Liver (tissue), 9 donors: ENCODE results near the gene SUSD5. TPM values are rescaled to one million over a fixed set of nuclear protein-coding genes. Genes with fewer than 3 reads are reported as not detected.

Experiments
- DNase-seq: peaks from one replicate; pipeline ENCODE4 v3.0.0-alpha.2; 2017; ENCODE audit warnings: low spot score
- H3K27ac ChIP-seq, 2 donors: one replicate each; pipeline ENCODE4 v1.7.0; 2013; ENCODE audit warnings: inconsistent platforms in 2 of 2, low read length in 2 of 2, control low read depth in 1 of 2, low read depth in 1 of 2, mild to moderate bottlenecking in 1 of 2
- H3K27me3 ChIP-seq, 4 donors: one replicate each; pipeline versions ENCODE4 v1.6.1 to v1.7.0; 2013; ENCODE audit warnings: low read length in 3 of 4, inconsistent platforms in 1 of 4, mild to moderate bottlenecking in 1 of 4, moderate library complexity in 1 of 4; ENCODE audit not compliant: control insufficient read depth in 4 of 4, insufficient read depth in 4 of 4
- H3K36me3 ChIP-seq, 4 donors: one replicate each; pipeline versions ENCODE4 v1.6.1 to v1.7.0; 2013; ENCODE audit warnings: low read length in 3 of 4, mild to moderate bottlenecking in 3 of 4, low read depth in 1 of 4, moderate library complexity in 1 of 4; ENCODE audit not compliant: control insufficient read depth in 4 of 4, insufficient read depth in 3 of 4
- H3K4me1 ChIP-seq, 4 donors: one replicate each; pipeline versions ENCODE4 v1.6.1 to v1.7.0; 2013; ENCODE audit warnings: low read length in 3 of 4, mild to moderate bottlenecking in 3 of 4, moderate library complexity in 1 of 4; ENCODE audit not compliant: control insufficient read depth in 4 of 4, insufficient read depth in 4 of 4
- H3K4me3 ChIP-seq, 3 donors: one replicate each; pipeline versions ENCODE4 v1.6.1 to v1.7.0; 2013; ENCODE audit warnings: low read length in 3 of 3, control low read depth in 1 of 3, low read depth in 1 of 3, mild to moderate bottlenecking in 1 of 3
- H3K9ac ChIP-seq, 2 donors: one replicate each; pipeline ENCODE4 v1.7.0; 2013; ENCODE audit warnings: low read length in 2 of 2, mild to moderate bottlenecking in 2 of 2, moderate library complexity in 2 of 2, control low read depth in 1 of 2, low read depth in 1 of 2
- H3K9me3 ChIP-seq, 4 donors: one replicate each; pipeline versions ENCODE4 v1.6.1 to v1.7.0; 2013; ENCODE audit warnings: low read length in 3 of 4; ENCODE audit not compliant: control insufficient read depth in 4 of 4
- ATF3 ChIP-seq: IDR thresholded peaks from 2 replicates; pipeline ENCODE4 v1.6.1; 2016; ENCODE audit warnings: antibody characterized with exemption
- CTCF ChIP-seq: fragments of 150-350 bp; IDR thresholded peaks from 2 replicates; pipeline ENCODE4 v1.5.1; 2017; ENCODE audit warnings: improper control_type of control experiment, low read depth, low read length; ENCODE audit not compliant: missing input control
- EGR1 ChIP-seq, 2 donors: IDR thresholded peaks; 2 replicates each; pipeline ENCODE4 v1.6.1; 2016 to 2018; ENCODE audit warnings: antibody characterized with exemption in 2 of 2, low read depth in 2 of 2
- FOXA1 ChIP-seq: IDR thresholded peaks from 2 replicates; pipeline ENCODE4 v1.6.1; 2016; ENCODE audit warnings: antibody characterized with exemption
- FOXA2 ChIP-seq: IDR thresholded peaks from 2 replicates; pipeline ENCODE4 v1.6.1; 2016; ENCODE audit warnings: antibody characterized with exemption
- GABPA ChIP-seq, 2 donors: IDR thresholded peaks in 1 of 2; conservative IDR thresholded peaks in 1 of 2; 2 replicates each; pipeline ENCODE4 v1.6.1; 2016; ENCODE audit warnings: antibody characterized with exemption in 2 of 2, mild to moderate bottlenecking in 1 of 2, moderate library complexity in 1 of 2
- HNF4A ChIP-seq, 2 donors: conservative IDR thresholded peaks; 2 replicates each; pipeline ENCODE4 v1.6.1; 2016; ENCODE audit warnings: antibody characterized with exemption in 2 of 2, mild to moderate bottlenecking in 2 of 2
- HNF4G ChIP-seq: IDR thresholded peaks from 2 replicates; pipeline ENCODE4 v1.6.1; 2016; ENCODE audit warnings: antibody characterized with exemption
- JUND ChIP-seq, 2 donors: IDR thresholded peaks; 2 replicates each; pipeline ENCODE4 v1.6.1; 2016; ENCODE audit warnings: antibody characterized with exemption in 2 of 2
- MAX ChIP-seq: IDR thresholded peaks from 2 replicates; pipeline ENCODE4 v1.6.1; 2016; ENCODE audit warnings: antibody characterized with exemption
- NR2F2 ChIP-seq: IDR thresholded peaks from 2 replicates; pipeline ENCODE4 v1.6.1; 2016; ENCODE audit warnings: antibody characterized with exemption
- RAD21 ChIP-seq, 2 donors: IDR thresholded peaks; 2 replicates each; pipeline ENCODE4 v1.6.1; 2016; ENCODE audit warnings: antibody characterized with exemption in 2 of 2, mild to moderate bottlenecking in 2 of 2
- REST ChIP-seq: IDR thresholded peaks from 2 replicates; pipeline ENCODE4 v1.6.1; 2016; ENCODE audit warnings: antibody characterized with exemption, mild to moderate bottlenecking
- RXRA ChIP-seq, 2 donors: IDR thresholded peaks; 2 replicates each; pipeline ENCODE4 v1.6.1; 2017 to 2018; ENCODE audit warnings: antibody characterized with exemption in 2 of 2, mild to moderate bottlenecking in 1 of 2
- SP1 ChIP-seq: IDR thresholded peaks from 2 replicates; pipeline ENCODE4 v1.6.1; 2018; ENCODE audit warnings: antibody characterized with exemption, mild to moderate bottlenecking
- TAF1 ChIP-seq: conservative IDR thresholded peaks from 2 replicates; pipeline ENCODE4 v1.6.1; 2016; ENCODE audit warnings: antibody characterized with exemption, mild to moderate bottlenecking
- YY1 ChIP-seq: IDR thresholded peaks from 2 replicates; pipeline ENCODE4 v1.6.1; 2016; ENCODE audit warnings: antibody characterized with exemption, mild to moderate bottlenecking
- ZBTB33 ChIP-seq: IDR thresholded peaks from 2 replicates; pipeline ENCODE4 v1.6.1; 2016; ENCODE audit warnings: antibody characterized with exemption
- WGBS: extraction: QIAGEN DNeasy Blood & Tissue Kit; methylation state at CpG from one replicate; pipeline ENCODE4 v1.1.7; 2013; 5-methylcytosine and 5-hydroxymethylcytosine counted together
- polyA plus RNA-seq, 2 donors: library from polyadenylated mRNA; stranded (reverse) in 1 of 2; unstranded in 1 of 2; fragments of 200-250 nt in 1 of 2; fragments of >200 nt in 1 of 2; fragmentation: Nextera tagmentation in 1 of 2; extraction: Ambion mirVana in 1 of 2; gene quantifications; one replicate each; pipeline versions ENCODE4 v1.2.1 to v1.2.3, GENCODE V29; 2013 to 2015
- total RNA-seq, 2 donors: library from RNA; depleted of rRNA; stranded (reverse); fragments of >200 nt; gene quantifications; one replicate each; pipeline ENCODE4 v1.2.3, GENCODE V29; 2014
- donor health status: healthy.
- donor health status: healthy.
- donor health status: healthy.
- donor health status: healthy.
- donor health status: healthy.

Gene SUSD5
- total and polyA plus RNA-seq, 4 donors, result 0.08 to 0.21 (median 0.18) TPM

- WGBS, result 73% methylated on average over 1 of the region's 1 CpG
- DNase-seq, result no peak
- H3K4me1 ChIP-seq, result no peaks in the 10 kb centered on the region
- no peak overlapping the region for H3K9ac ChIP-seq
- no peaks in the 10 kb centered on the region for H3K36me3 ChIP-seq
- H3K9me3 ChIP-seq, result peaks cover 0 to 3% (median 0%) of the 10 kb centered on the region in 4 donors
- no peak overlapping the region for H3K27ac ChIP-seq
- no peak overlapping the region for H3K4me3 ChIP-seq
- H3K27me3 ChIP-seq, result peaks cover 0 to 2% (median 0%) of the 10 kb centered on the region in 4 donors
- TF ChIP-seq NR2F2, result no peak
- TF ChIP-seq FOXA2, result no peak
- TF ChIP-seq MAX, result no peak
- TF ChIP-seq GABPA (IDR thresholded peaks at IDR 0.05 in 1 of 2, conservative IDR thresholded peaks at IDR 0.05 in 1 of 2), result no peak
- no peak for TF ChIP-seq FOXA1
- TF ChIP-seq RAD21 (IDR thresholded peaks at IDR 0.05), result no peak
- no peak for TF ChIP-seq YY1
- no peak for TF ChIP-seq EGR1 (IDR thresholded peaks at IDR 0.05; ENCODE audit: low read depth in 2 of 2)
- TF ChIP-seq HNF4G, result no peak
- TF ChIP-seq CTCF, result no peak
- TF ChIP-seq TAF1, result no peak
- TF ChIP-seq ATF3, result no peak
- TF ChIP-seq ZBTB33, result no peak
- no peak for TF ChIP-seq HNF4A (conservative IDR thresholded peaks at IDR 0.05)
- no peak for TF ChIP-seq SP1
- no peak for TF ChIP-seq REST
- no peak for TF ChIP-seq RXRA (IDR thresholded peaks at IDR 0.05)
- no peak for TF ChIP-seq JUND (IDR thresholded peaks at IDR 0.05)
These were observed 20.3 kb upstream of the SUSD5 start for GRCh38 chr3:33238923-33239322.
